Smooth muscle cell (in vitro differentiated cells): ENCODE measurements around the gene ATXN1. TPM values are rescaled to one million over a fixed set of nuclear protein-coding genes. Genes with fewer than 3 reads are reported as not detected.
A peak's percentile ranks its signal among the peaks of the same experiment; 100 is the strongest.

Source experiments
- DNase-seq: peaks from one replicate; lab custom pipeline; 2025; ENCODE audit not compliant: unreplicated experiment; lab: John Stamatoyannopoulos, UW
- H2AFZ ChIP-seq: fragments of 200-600 bp; sonication (generic); 2 replicates; pipeline ENCODE4 v1.6.0; 2016; ENCODE audit warnings: antibody characterized with exemption, low read depth, mild to moderate bottlenecking
- H3F3A ChIP-seq: fragments of 200-600 bp; sonication (generic); 2 replicates; pipeline ENCODE4 v1.6.0; 2017; ENCODE audit warnings: antibody characterized with exemption, low read depth
- H3K27ac ChIP-seq: fragments of 200-600 bp; sonication (generic); 2 replicates; pipeline ENCODE4 v1.5.1; 2016; ENCODE audit warnings: low read depth, mild to moderate bottlenecking
- H3K27me3 ChIP-seq: fragments of 200-600 bp; sonication (generic); 2 replicates; pipeline ENCODE4 v1.6.1; 2016; ENCODE audit warnings: low read depth, mild to moderate bottlenecking
- H3K36me3 ChIP-seq: fragments of 200-600 bp; sonication (generic); 2 replicates; pipeline ENCODE4 v1.5.1; 2016; ENCODE audit warnings: low read depth
- H3K4me1 ChIP-seq: fragments of 200-600 bp; sonication (generic); 2 replicates; pipeline ENCODE4 v1.5.1; 2016; ENCODE audit warnings: low read depth
- H3K4me2 ChIP-seq: fragments of 200-600 bp; sonication (generic); 2 replicates; pipeline ENCODE4 v1.6.0; 2016; ENCODE audit warnings: mild to moderate bottlenecking
- H3K4me3 ChIP-seq: fragments of 200-600 bp; sonication (generic); 2 replicates; pipeline ENCODE4 v1.5.1; 2016; ENCODE audit warnings: mild to moderate bottlenecking
- H3K79me2 ChIP-seq: fragments of 200-600 bp; sonication (generic); 2 replicates; pipeline ENCODE4 v1.6.0; 2016; ENCODE audit warnings: low read depth, mild to moderate bottlenecking
- H3K9ac ChIP-seq: fragments of 200-600 bp; sonication (generic); 2 replicates; pipeline ENCODE4 v1.6.0; 2016; ENCODE audit warnings: low read depth
- H3K9me3 ChIP-seq: fragments of 200-600 bp; sonication (generic); replicated peaks from 2 replicates; pipeline ENCODE4 v1.5.1; 2016; ENCODE audit warnings: low read depth
- H4K20me1 ChIP-seq: fragments of 200-600 bp; sonication (generic); 2 replicates; pipeline ENCODE4 v1.6.0; 2016; ENCODE audit warnings: low read depth
- WGBS: methylation state at CpG from one replicate; pipeline ENCODE4 v1.1.7; 2016; ENCODE audit warnings: low lambda C conversion rate; 5-methylcytosine and 5-hydroxymethylcytosine counted together
- polyA plus RNA-seq: library from polyadenylated mRNA; unstranded; fragments of >200 nt; fragmentation: Nextera tagmentation; extraction: Ambion mirVana; gene quantifications from 2 replicates; pipeline ENCODE4 v1.2.1, GENCODE V29; 2016
- total RNA-seq: library from RNA; depleted of rRNA; stranded (reverse); fragments of >200 nt; gene quantifications from 2 replicates; pipeline ENCODE4 v1.2.3, GENCODE V29; 2014
- TF ChIP-seq, protein P1 (sequence below): fragments of 200-600 bp; sonication (generic); IDR thresholded peaks from 2 replicates; pipeline ENCODE4 v1.5.1; 2017; ENCODE audit warnings: borderline replicate concordance, mild to moderate bottlenecking, antibody characterized with exemption; ENCODE audit not compliant: insufficient read depth, poor library complexity, severe bottlenecking

ATXN1 gene
- total and polyA plus RNA-seq, 2 experiments from 2014 or later: 17.9 to 40.6 TPM

DNA sequence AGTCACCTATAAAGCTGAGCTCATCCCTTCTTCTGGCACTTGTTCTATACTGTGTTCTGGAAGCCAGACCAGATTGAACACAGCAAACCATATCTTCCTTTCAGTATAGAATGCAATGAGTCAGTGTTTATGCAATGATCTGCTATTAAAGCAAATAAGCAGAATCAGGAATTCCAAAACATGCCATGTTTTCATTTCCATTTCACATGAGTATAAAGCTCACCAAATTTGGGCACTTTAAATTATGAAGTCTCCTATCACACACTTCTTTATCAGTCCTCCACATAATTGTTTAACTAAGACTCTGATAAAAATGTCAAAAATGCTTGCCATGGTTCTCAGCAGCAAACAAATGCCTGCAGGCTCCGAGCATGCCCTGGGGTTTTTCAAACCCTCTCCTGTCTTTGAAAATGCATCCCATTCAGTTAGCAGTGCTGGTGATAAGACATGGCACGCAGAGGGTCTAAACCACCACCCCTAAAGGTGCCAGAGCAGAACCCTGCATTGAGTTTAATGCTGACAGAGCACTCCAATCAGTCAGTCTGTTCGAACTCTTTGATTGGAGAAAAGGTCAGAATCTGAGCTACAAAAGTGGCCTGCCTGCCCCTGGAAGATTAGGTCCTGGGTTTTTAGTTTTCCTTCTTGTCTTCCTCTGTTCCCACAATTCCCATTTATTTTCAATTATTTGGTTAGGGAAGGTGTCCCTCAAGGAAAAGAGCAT lies 288.8 kb downstream of the ATXN1 start:
- Histone ChIP-seq H3K36me3 (no peaks in the 10 kb centered on the region), H3F3A (peaks cover 22% of the 10 kb centered on the region), H3K27ac (peak overlapping the region; percentile 75), H2AFZ (no peak overlapping the region), H3K9me3 (no peaks in the 10 kb centered on the region), H3K4me2 (peak overlapping the region; percentile 74), H3K9ac (peak overlapping the region; percentile 24), H3K79me2 (peaks cover 8% of the 10 kb centered on the region), H3K4me1 (no peaks in the 10 kb centered on the region), H4K20me1 (peaks cover 50% of the 10 kb centered on the region), H3K4me3 (no peak overlapping the region), H3K27me3 (no peaks in the 10 kb centered on the region)
- DNase-seq: no peak
- TF ChIP-seq, protein P1, sequence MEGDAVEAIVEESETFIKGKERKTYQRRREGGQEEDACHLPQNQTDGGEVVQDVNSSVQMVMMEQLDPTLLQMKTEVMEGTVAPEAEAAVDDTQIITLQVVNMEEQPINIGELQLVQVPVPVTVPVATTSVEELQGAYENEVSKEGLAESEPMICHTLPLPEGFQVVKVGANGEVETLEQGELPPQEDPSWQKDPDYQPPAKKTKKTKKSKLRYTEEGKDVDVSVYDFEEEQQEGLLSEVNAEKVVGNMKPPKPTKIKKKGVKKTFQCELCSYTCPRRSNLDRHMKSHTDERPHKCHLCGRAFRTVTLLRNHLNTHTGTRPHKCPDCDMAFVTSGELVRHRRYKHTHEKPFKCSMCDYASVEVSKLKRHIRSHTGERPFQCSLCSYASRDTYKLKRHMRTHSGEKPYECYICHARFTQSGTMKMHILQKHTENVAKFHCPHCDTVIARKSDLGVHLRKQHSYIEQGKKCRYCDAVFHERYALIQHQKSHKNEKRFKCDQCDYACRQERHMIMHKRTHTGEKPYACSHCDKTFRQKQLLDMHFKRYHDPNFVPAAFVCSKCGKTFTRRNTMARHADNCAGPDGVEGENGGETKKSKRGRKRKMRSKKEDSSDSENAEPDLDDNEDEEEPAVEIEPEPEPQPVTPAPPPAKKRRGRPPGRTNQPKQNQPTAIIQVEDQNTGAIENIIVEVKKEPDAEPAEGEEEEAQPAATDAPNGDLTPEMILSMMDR: no peak
- WGBS: 28% methylated on average over 3 of the region's 3 CpGs

DNA sequence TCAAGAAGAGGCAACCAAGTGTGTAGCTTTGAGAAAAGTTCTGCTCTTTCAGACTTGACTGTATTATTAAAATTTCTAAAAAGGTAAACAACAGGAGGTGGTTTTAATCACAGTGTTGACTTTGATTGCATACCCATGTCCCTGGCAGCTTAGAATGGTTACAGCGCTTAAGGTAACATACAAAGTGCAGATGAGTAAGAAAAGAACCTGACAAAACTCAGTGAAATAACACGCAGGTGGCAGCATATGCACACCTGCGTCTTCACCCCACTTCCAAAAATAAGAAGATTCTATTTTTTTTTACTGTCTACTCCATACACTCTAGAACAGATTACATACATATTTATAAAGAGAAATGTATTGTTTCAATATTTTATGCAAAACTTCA lies 289.4 kb downstream of the ATXN1 start:
- TF ChIP-seq, protein P1: no peak

DNA sequence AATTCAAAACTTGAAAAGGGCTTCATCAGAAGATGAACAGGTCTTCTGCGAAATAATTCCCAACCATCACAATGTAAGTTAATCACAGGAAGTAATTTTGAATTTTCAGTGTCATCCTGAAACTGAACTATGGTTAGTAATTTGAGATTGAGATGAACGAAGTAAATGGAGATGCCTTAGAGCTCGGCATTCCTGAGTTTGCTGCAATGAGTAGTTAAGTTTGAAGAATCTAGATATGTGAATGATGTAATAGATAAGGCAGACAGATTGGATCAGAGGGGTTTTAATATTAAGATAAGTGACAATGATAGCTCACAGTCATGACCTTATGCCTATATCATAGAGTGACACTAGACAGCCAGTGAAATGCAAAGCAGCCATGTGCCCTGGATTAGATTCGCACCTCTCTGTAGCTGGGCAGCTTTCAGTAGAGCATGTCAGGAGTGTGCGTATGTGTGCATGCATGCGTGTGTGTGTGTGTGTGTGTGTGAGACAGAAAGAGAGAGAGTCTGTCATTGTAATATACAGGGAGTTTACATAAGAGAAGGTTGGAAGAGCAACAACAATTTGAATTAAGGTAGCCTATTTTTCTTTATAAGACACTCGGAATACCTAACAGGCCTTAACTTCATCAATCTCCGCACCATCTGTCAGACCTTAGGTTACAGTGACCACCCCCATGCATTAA lies 289.9 kb downstream of the ATXN1 start:
- Histone ChIP-seq H2AFZ (no peak overlapping the region), H3K36me3 (no peaks in the 10 kb centered on the region), H3K4me2 (peak overlapping the region; percentile 74), H3K27ac (peak overlapping the region; percentile 75), H3K4me3 (no peak overlapping the region), H3F3A (peaks cover 22% of the 10 kb centered on the region), H3K79me2 (peaks cover 8% of the 10 kb centered on the region), H4K20me1 (peaks cover 60% of the 10 kb centered on the region), H3K9me3 (no peaks in the 10 kb centered on the region), H3K27me3 (no peaks in the 10 kb centered on the region), H3K4me1 (no peaks in the 10 kb centered on the region), H3K9ac (no peak overlapping the region)
- TF ChIP-seq, protein P1: no peak
- 76% methylated on average over 8 of the region's 8 CpGs for WGBS
- DNase-seq: no peak

More for the DNA sequence above, 289.4 kb downstream of the ATXN1 start:
- Histone ChIP-seq H3K36me3 (no peaks in the 10 kb centered on the region), H3K27ac (peak overlapping the region; percentile 75), H2AFZ (no peak overlapping the region), H3K27me3 (no peaks in the 10 kb centered on the region), H4K20me1 (peaks cover 55% of the 10 kb centered on the region), H3K4me2 (peak overlapping the region; percentile 74), H3F3A (peaks cover 22% of the 10 kb centered on the region), H3K9ac (no peak overlapping the region), H3K4me3 (no peak overlapping the region), H3K79me2 (peaks cover 8% of the 10 kb centered on the region), H3K9me3 (no peaks in the 10 kb centered on the region), H3K4me1 (no peaks in the 10 kb centered on the region)
- WGBS: 98% methylated on average over 3 of the region's 3 CpGs
- no peak for DNase-seq
